OCI-LY3 (cell line): ENCODE data around the gene PCSK1N.
"Not testable (repeated sequence)": the region's sequence is repeated elsewhere in the genome, so short reads cannot be mapped to it uniquely, and the experiment has no call there.

ENCODE experiments used
- H2AFZ ChIP-seq: fragments of 200-600, 300-600 bp; shearing (Covaris generic); 2 replicates; pipeline ENCODE4 v1.6.0; 2014; ENCODE audit warnings: antibody characterized with exemption, low read depth, low read length
- H3K27ac ChIP-seq: fragments of 200-600, 300-600 bp; sonication (generic); 2 replicates; pipeline ENCODE4 v1.5.1; 2014; ENCODE audit warnings: mild to moderate bottlenecking, low read length, moderate library complexity, mixed read lengths
- H3K27me3 ChIP-seq: fragments of 200-600, 300-600 bp; sonication (generic); 2 replicates; pipeline ENCODE4 v1.6.1; 2014; ENCODE audit warnings: low read depth, low read length, mixed read lengths
- H3K36me3 ChIP-seq: fragments of 200-600, 300-600 bp; sonication (generic); replicated peaks from 2 replicates; pipeline ENCODE3; 2014; ENCODE audit warnings: low read depth, low read length, mixed read lengths
- H3K4me1 ChIP-seq: fragments of 300-600, 200-600 bp; sonication (generic); 2 replicates; pipeline ENCODE4 v1.6.1; 2014; ENCODE audit warnings: low read length, mixed read lengths
- H3K4me2 ChIP-seq: fragments of 200-600, 300-600 bp; sonication (generic); 2 replicates; pipeline ENCODE4 v1.6.1; 2014; ENCODE audit warnings: low read length, mixed read lengths
- H3K4me3 ChIP-seq: fragments of 300-600, 200-600 bp; sonication (generic); 2 replicates; pipeline ENCODE4 v1.5.1; 2014; ENCODE audit warnings: antibody characterized with exemption, mild to moderate bottlenecking, low read length, moderate library complexity
- H3K79me2 ChIP-seq: fragments of 300-600, 200-600 bp; shearing (Covaris generic); 2 replicates; pipeline ENCODE4 v1.6.1; 2014; ENCODE audit warnings: mild to moderate bottlenecking, low read length, mixed read lengths
- H3K9ac ChIP-seq: fragments of 300-600, 200-600 bp; shearing (Covaris generic); 2 replicates; pipeline ENCODE4 v1.6.0; 2014; ENCODE audit warnings: mild to moderate bottlenecking, low read length, moderate library complexity
- H3K9me3 ChIP-seq: fragments of 200-600, 300-600 bp; shearing (Covaris generic); 2 replicates; pipeline ENCODE4 v1.6.1; 2014; ENCODE audit warnings: low read length, mixed read lengths; ENCODE audit not compliant: insufficient read depth
- H4K20me1 ChIP-seq: fragments of 200-600, 300-600 bp; sonication (generic); 2 replicates; pipeline ENCODE4 v1.6.1; 2016; ENCODE audit warnings: low read length, mixed read lengths; ENCODE audit not compliant: insufficient read depth
- EZH2phosphoT487 ChIP-seq: fragments of 200-600 bp; shearing (Covaris generic); IDR thresholded peaks from 2 replicates; pipeline ENCODE4 v1.6.1; 2018; ENCODE audit warnings: antibody characterized with exemption, mixed run types, low read depth
- TF ChIP-seq, protein P1 (sequence below): fragments of 200-600, 300-600 bp; sonication (generic); IDR thresholded peaks from 2 replicates; pipeline ENCODE4 v1.5.1; 2014; ENCODE audit warnings: antibody characterized with exemption, low read length, low read depth

PCSK1N gene

DNA sequence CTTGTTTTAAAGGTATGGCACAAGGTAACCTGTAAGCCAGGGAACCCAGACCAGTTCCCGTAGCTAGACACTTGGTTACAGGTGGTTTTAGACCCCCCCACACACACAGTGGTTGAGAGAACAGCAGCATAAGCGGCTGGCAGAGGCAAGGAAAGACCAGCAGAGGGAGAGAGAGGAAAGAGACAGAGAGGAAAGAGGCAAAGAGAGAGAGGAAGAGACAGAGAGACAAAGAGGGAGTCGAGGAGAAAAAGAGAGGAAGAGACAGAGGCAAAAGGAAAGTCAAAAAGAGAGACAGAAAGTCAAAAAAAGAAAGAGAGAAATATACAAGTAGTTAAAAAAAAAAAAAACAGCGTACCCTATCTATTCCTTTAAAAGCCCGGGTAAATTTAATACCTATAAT, 19.5 kb upstream of the PCSK1N start:
- H3K27ac ChIP-seq, result no peak overlapping the region
- no peaks in the 10 kb centered on the region for H3K27me3 ChIP-seq
- TF ChIP-seq EZH2phosphoT487, result no peak
- TF ChIP-seq, protein P1, sequence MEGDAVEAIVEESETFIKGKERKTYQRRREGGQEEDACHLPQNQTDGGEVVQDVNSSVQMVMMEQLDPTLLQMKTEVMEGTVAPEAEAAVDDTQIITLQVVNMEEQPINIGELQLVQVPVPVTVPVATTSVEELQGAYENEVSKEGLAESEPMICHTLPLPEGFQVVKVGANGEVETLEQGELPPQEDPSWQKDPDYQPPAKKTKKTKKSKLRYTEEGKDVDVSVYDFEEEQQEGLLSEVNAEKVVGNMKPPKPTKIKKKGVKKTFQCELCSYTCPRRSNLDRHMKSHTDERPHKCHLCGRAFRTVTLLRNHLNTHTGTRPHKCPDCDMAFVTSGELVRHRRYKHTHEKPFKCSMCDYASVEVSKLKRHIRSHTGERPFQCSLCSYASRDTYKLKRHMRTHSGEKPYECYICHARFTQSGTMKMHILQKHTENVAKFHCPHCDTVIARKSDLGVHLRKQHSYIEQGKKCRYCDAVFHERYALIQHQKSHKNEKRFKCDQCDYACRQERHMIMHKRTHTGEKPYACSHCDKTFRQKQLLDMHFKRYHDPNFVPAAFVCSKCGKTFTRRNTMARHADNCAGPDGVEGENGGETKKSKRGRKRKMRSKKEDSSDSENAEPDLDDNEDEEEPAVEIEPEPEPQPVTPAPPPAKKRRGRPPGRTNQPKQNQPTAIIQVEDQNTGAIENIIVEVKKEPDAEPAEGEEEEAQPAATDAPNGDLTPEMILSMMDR, result peak; percentile 33
- peaks cover 8% of the 10 kb centered on the region for H3K4me1 ChIP-seq
- 0 out of 2 replicates have a peak overlapping the region, but pooled peaks have one; percentile 39 for H2AFZ ChIP-seq
- no peaks in the 10 kb centered on the region for H4K20me1 ChIP-seq
- H3K4me2 ChIP-seq, result peak overlapping the region; percentile 26
- no peaks in the 10 kb centered on the region for H3K9me3 ChIP-seq
- H3K36me3 ChIP-seq, result no peaks in the 10 kb centered on the region
- H3K79me2 ChIP-seq, result no peaks in the 10 kb centered on the region
- H3K4me3 ChIP-seq, result no peak overlapping the region; the same call in 1 of the 2 replicates
- no peak overlapping the region for H3K9ac ChIP-seq

- not testable (repeated sequence) for H3K4me3 ChIP-seq, H3K4me2 ChIP-seq, H3K9ac ChIP-seq, H2AFZ ChIP-seq, H3K27me3 ChIP-seq, H3K27ac ChIP-seq, H3K4me1 ChIP-seq, H3K79me2 ChIP-seq, H4K20me1 ChIP-seq, H3K9me3 ChIP-seq, H3K36me3 ChIP-seq
Observed at GRCh38 chrX:48854121-48854804, 18.9 kb upstream of the PCSK1N start.

- H4K20me1 ChIP-seq, H3K79me2 ChIP-seq, H3K9me3 ChIP-seq, H3K27ac ChIP-seq, H3K27me3 ChIP-seq, H3K4me3 ChIP-seq, H3K4me1 ChIP-seq, H3K36me3 ChIP-seq, H3K4me2 ChIP-seq, H3K9ac ChIP-seq, H2AFZ ChIP-seq: not testable (repeated sequence)
Observed at GRCh38 chrX:48853494-48853893, 18.1 kb upstream of the PCSK1N start.

- peaks cover 8% of the 10 kb centered on the region for H3K4me1 ChIP-seq
- H3K79me2 ChIP-seq, result no peaks in the 10 kb centered on the region
- TF ChIP-seq, protein P1, result no peak
- TF ChIP-seq EZH2phosphoT487, result no peak
- H3K36me3 ChIP-seq, result no peaks in the 10 kb centered on the region
- H3K4me3 ChIP-seq, result no peak overlapping the region
- H3K9ac ChIP-seq, result no peak overlapping the region
- H2AFZ ChIP-seq, result no peak overlapping the region
- H4K20me1 ChIP-seq, result no peaks in the 10 kb centered on the region
- no peaks in the 10 kb centered on the region for H3K27me3 ChIP-seq
- no peaks in the 10 kb centered on the region for H3K9me3 ChIP-seq
- no peak overlapping the region for H3K4me2 ChIP-seq
- H3K27ac ChIP-seq, result no peak overlapping the region
Observed at GRCh38 chrX:48852857-48853256, 17.4 kb upstream of the PCSK1N start.

DNA sequence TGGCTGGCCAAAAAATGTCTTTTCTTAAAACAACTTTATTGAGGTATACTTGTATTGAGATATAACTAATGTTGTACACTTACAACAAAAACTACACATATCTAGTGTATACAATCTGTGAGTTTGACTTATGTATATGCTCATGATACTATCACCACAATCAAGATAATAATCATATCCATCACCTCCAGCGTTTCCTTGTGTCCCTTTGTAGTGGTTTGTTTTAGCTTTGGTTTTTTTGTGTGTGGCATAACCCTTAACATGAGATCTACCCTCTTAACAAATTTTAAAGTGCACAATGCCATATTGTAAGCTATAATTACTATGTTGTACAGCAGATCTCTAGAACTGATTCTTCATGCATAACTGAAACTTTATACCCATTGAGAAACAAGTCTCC, 13.4 kb upstream of the PCSK1N start:
- H4K20me1 ChIP-seq, result no peaks in the 10 kb centered on the region
- H3K27me3 ChIP-seq, result no peaks in the 10 kb centered on the region
- peaks cover 7% of the 10 kb centered on the region; the same call in 1 of the 2 replicates for H3K4me1 ChIP-seq
- no peak overlapping the region for H2AFZ ChIP-seq
- no peak overlapping the region for H3K4me2 ChIP-seq
- H3K9ac ChIP-seq, result no peak overlapping the region
- H3K36me3 ChIP-seq, result no peaks in the 10 kb centered on the region
- H3K27ac ChIP-seq, result no peak overlapping the region
- H3K9me3 ChIP-seq, result no peaks in the 10 kb centered on the region
- no peak overlapping the region for H3K4me3 ChIP-seq
- TF ChIP-seq, protein P1, result no peak
- TF ChIP-seq EZH2phosphoT487, result no peak
- H3K79me2 ChIP-seq, result no peaks in the 10 kb centered on the region
